Measurements from ENCODE around the gene LGI2. TPM values are rescaled to one million over a fixed set of nuclear protein-coding genes. Genes with fewer than 3 reads are reported as not detected.

Gene LGI2
- total RNA-seq, 1 donor from 2014 or later: 3.0 TPM

- intact Hi-C loops (cut with micrococcal nuclease): no loop called here
- Histone ChIP-seq H3K27ac (replicated peaks) (peak overlapping the region; percentile 58), H3K36me3 (no peaks in the 10 kb centered on the region), H3K27me3 (ENCODE audit: low read depth) (no peaks in the 10 kb centered on the region), H3K9me3 (replicated peaks) (no peaks in the 10 kb centered on the region), H3K4me1 (peaks cover 31% of the 10 kb centered on the region), H3K4me3 (no peak overlapping the region)
- no peak for DNase-seq
- TF ChIP-seq, protein P1, sequence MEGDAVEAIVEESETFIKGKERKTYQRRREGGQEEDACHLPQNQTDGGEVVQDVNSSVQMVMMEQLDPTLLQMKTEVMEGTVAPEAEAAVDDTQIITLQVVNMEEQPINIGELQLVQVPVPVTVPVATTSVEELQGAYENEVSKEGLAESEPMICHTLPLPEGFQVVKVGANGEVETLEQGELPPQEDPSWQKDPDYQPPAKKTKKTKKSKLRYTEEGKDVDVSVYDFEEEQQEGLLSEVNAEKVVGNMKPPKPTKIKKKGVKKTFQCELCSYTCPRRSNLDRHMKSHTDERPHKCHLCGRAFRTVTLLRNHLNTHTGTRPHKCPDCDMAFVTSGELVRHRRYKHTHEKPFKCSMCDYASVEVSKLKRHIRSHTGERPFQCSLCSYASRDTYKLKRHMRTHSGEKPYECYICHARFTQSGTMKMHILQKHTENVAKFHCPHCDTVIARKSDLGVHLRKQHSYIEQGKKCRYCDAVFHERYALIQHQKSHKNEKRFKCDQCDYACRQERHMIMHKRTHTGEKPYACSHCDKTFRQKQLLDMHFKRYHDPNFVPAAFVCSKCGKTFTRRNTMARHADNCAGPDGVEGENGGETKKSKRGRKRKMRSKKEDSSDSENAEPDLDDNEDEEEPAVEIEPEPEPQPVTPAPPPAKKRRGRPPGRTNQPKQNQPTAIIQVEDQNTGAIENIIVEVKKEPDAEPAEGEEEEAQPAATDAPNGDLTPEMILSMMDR (IDR thresholded peaks at IDR 0.05; ENCODE audit: borderline replicate concordance): no peak
Measured at GRCh38 chr4:25001509-25001908, 29.2 kb downstream of the LGI2 start.

GRCh38 chr4:25000639-25001038 lies 30.1 kb downstream of the LGI2 start:
- no peaks in the 10 kb centered on the region for H3K9me3 ChIP-seq (replicated peaks)
- intact Hi-C loops (cut with micrococcal nuclease): no loop called here
- TF ChIP-seq, protein P1 (IDR thresholded peaks at IDR 0.05; ENCODE audit: borderline replicate concordance): no peak
- H3K4me1 ChIP-seq: peaks cover 31% of the 10 kb centered on the region
- H3K27ac ChIP-seq (replicated peaks): no peak overlapping the region
- no peak overlapping the region for H3K4me3 ChIP-seq
- DNase-seq: no peak
- no peaks in the 10 kb centered on the region for H3K27me3 ChIP-seq (ENCODE audit: low read depth)
- no peaks in the 10 kb centered on the region for H3K36me3 ChIP-seq

- Histone ChIP-seq H3K9me3 (replicated peaks) (no peaks in the 10 kb centered on the region), H3K4me1 (peaks cover 31% of the 10 kb centered on the region), H3K4me3 (no peak overlapping the region), H3K27ac (replicated peaks) (peak overlapping the region; percentile 2), H3K36me3 (no peaks in the 10 kb centered on the region), H3K27me3 (ENCODE audit: low read depth) (no peaks in the 10 kb centered on the region)
- TF ChIP-seq, protein P1 (IDR thresholded peaks at IDR 0.05; ENCODE audit: borderline replicate concordance): no peak
- intact Hi-C loops (cut with micrococcal nuclease): no loop called here
- no peak for DNase-seq
Measured at GRCh38 chr4:24999392-25000089, 31.2 kb downstream of the LGI2 start.

- peaks cover 26% of the 10 kb centered on the region for H3K4me1 ChIP-seq
- peaks cover 4% of the 10 kb centered on the region for H3K9me3 ChIP-seq (replicated peaks)
- H3K27ac ChIP-seq (replicated peaks): no peak overlapping the region
- no peak overlapping the region for H3K4me3 ChIP-seq
- no peaks in the 10 kb centered on the region for H3K27me3 ChIP-seq (ENCODE audit: low read depth)
- no peak for DNase-seq
- no peaks in the 10 kb centered on the region for H3K36me3 ChIP-seq
- intact Hi-C loops (cut with micrococcal nuclease): no loop called here
- TF ChIP-seq, protein P1 (IDR thresholded peaks at IDR 0.05; ENCODE audit: borderline replicate concordance): no peak
Measured at GRCh38 chr4:24995346-24995919, 35.3 kb downstream of the LGI2 start.

DNA sequence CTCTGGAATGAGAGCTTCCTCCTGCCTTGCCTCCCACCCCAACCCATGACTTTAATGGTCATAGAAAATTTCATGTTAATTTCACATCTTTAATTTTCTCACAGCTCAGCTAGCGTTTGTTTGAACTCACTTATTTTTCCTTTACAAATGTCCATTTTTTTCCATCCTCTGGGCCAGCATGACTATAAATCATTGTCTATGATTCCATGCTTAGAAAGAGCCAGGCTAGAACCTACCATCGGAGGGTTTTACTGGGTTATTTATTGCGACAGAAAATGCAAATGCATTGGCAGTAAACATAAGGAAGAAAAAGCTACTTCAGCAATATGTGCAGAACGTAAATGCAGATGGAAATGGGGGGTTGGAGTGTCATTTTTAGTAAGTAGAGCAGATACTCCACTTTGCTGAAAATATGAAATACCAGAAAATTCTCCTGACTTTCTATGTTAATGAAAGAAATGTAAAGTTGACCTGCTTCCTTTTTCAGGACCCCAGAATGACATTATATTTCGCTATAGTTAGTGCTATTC lies 37.1 kb downstream of the LGI2 start:
- H3K4me1 ChIP-seq: peaks cover 8% of the 10 kb centered on the region
- no peaks in the 10 kb centered on the region for H3K27me3 ChIP-seq (ENCODE audit: low read depth)
- H3K36me3 ChIP-seq: no peaks in the 10 kb centered on the region
- TF ChIP-seq, protein P1 (IDR thresholded peaks at IDR 0.05; ENCODE audit: borderline replicate concordance): no peak
- H3K9me3 ChIP-seq (replicated peaks): peaks cover 11% of the 10 kb centered on the region
- H3K4me3 ChIP-seq: no peak overlapping the region
- no peak overlapping the region for H3K27ac ChIP-seq (replicated peaks)
- no peak for DNase-seq
- intact Hi-C loops (cut with micrococcal nuclease): no loop called here
